ENCODE data around the gene LPIN3.

The LPIN3 gene

GRCh38 chr20:41367956-41368355, 27.3 kb downstream of the LPIN3 start:
- DNase-seq = no peak

- no peak for DNase-seq
Observed at GRCh38 chr20:41369673-41370072, 29.1 kb downstream of the LPIN3 start.

GRCh38 chr20:41370176-41370575, 29.6 kb downstream of the LPIN3 start:
- no peak for DNase-seq

- no peak for DNase-seq
Observed at GRCh38 chr20:41371371-41371770, 30.8 kb downstream of the LPIN3 start.

GRCh38 chr20:41373251-41373783, 32.7 kb downstream of the LPIN3 start:
- DNase-seq = peak in 1 of 3 experiments; percentile 32

- DNase-seq = no peak
Observed at GRCh38 chr20:41373931-41374920, 33.6 kb downstream of the LPIN3 start.

- DNase-seq = no peak
Observed at GRCh38 chr20:41375846-41376245, 35.2 kb downstream of the LPIN3 start.

GRCh38 chr20:41376349-41376748, 35.7 kb downstream of the LPIN3 start:
- no peak for DNase-seq

- DNase-seq = no peak
Observed at GRCh38 chr20:41377275-41377674, 36.7 kb downstream of the LPIN3 start.

GRCh38 chr20:41379551-41379950, 38.9 kb downstream of the LPIN3 start:
- DNase-seq = no peak

- no peak for DNase-seq
Observed at GRCh38 chr20:41380551-41381193, 40.1 kb downstream of the LPIN3 start.

GRCh38 chr20:41382791-41383305, 42.2 kb downstream of the LPIN3 start:
- no peak for DNase-seq

- DNase-seq = no peak
Observed at GRCh38 chr20:41386502-41387427, 46.1 kb downstream of the LPIN3 start.

- DNase-seq = no peak
Observed at GRCh38 chr20:41387444-41387851, 46.8 kb downstream of the LPIN3 start.

GRCh38 chr20:41390889-41391288, 50.3 kb downstream of the LPIN3 start:
- no peak for DNase-seq

- no peak for DNase-seq
Observed at GRCh38 chr20:41391587-41392001, 51.0 kb downstream of the LPIN3 start.

- no peak for DNase-seq
Observed at GRCh38 chr20:41392295-41392694, 51.7 kb downstream of the LPIN3 start.

- no peak for DNase-seq
Observed at GRCh38 chr20:41392871-41393704, 52.5 kb downstream of the LPIN3 start.

GRCh38 chr20:41393705-41394066, 53.1 kb downstream of the LPIN3 start:
- DNase-seq = no peak

- DNase-seq = no peak
Observed at GRCh38 chr20:41394081-41394480, 53.5 kb downstream of the LPIN3 start.

- DNase-seq = no peak
Observed at GRCh38 chr20:41394931-41395666, 54.5 kb downstream of the LPIN3 start.

Measured in NCI-H1417 (cell line).